SKM-1 treated with dmso at 0.1 percent for 144 hours (cell line): Measurements from ENCODE around the gene PODXL.

Experiments
- DNase-seq: peaks from one replicate; lab custom pipeline; 2025; ENCODE audit not compliant: unreplicated experiment; lab: John Stamatoyannopoulos, UW

The PODXL gene

GRCh38 chr7:131455001-131455400, 101.4 kb downstream of the PODXL start:
- DNase-seq, result no peak

GRCh38 chr7:131454498-131454897, 101.9 kb downstream of the PODXL start:
- no peak for DNase-seq
